GM12873 (cell line): ENCODE measurements around the gene RPEL1.

Source experiments
- CTCF ChIP-seq: IDR thresholded peaks from 2 replicates; pipeline ENCODE4 v1.5.1; 2012; ENCODE audit warnings: low read depth, mild to moderate bottlenecking, moderate library complexity, low read length, control low read depth; ENCODE audit not compliant: insufficient read depth; ENCODE audit errors: missing control alignments

The RPEL1 gene

GRCh38 chr10:103246324-103246723 lies 637 bp downstream of the RPEL1 start:
- no peak for TF ChIP-seq CTCF

DNA sequence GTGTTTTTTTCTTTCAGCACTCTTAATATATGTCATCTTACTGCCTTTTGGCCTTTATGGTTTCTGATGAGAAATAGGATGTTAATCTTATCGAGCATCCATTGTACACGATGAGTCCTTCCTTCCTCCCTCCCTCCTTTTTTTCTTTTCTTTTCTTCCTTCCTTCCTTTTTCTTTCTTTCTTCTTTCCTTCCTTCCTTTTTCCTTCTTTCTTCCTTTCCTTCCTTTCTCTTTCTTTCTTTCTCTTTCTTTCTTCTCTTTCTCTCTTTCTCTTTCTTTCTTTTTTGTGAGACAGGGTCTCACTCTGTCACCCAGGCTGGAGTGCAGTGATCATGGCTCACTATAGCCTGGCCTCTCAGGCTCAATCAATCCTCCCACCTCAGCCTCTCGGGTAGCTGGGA lies 8.4 kb downstream of the RPEL1 start:
- no peak for TF ChIP-seq CTCF

DNA sequence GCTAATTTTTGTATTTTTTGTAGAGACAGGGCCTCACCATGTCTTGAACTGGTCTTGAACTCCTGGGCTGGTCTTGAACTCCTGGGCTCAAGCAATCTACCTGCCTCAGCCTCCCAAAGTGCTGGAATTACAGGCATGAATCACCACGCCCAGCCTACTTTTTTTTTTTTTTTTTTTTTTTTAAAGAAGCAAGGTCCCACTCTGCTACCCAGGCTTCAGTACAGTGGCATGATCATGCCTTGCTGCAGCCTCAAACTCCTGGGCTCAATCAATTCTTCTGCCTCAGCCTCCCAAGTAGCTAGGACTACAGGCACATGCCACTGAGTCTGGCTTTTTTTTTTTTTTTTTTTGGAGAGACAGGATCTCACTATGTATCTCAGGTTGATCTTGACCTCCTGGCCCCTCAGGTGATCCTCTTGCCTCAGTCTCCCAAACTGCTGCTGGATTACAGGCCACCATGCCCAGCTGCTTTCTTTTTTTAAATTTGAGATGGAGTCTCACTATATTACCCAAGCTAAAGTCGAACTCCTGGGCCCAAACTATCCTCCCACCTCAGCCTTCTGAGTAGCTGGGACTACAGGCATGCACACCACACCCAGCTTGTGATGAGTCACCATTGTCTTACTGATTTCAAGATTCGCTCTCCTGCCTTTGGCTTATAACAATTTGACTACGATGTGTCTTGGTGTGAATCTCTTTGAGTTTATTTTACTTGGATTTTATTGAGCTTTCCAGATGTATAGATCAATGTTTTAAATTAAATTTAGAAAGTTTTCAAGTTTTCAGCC lies 9.0 kb downstream of the RPEL1 start:
- TF ChIP-seq CTCF = no peak

DNA sequence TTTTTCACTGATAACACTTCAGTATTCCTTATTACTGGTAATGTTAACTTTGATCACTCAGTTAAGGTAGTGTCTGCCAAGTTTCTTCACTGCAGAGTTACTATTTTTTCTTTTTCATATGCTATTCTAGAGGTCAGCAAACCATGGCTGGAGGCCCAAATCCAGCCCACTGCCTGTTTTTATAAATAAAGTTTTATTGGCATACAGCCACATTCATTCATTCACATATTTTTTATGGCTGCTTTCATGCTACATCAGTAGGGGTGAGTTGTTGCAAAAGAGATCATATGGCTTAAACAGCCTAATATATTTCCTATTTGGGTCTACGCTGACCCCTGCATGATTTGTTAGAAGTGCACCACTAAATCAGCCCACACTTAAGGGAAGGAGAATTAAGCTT lies 10.9 kb downstream of the RPEL1 start:
- no peak for TF ChIP-seq CTCF

GRCh38 chr10:103257812-103258211 lies 12.1 kb downstream of the RPEL1 start:
- TF ChIP-seq CTCF = no peak

DNA sequence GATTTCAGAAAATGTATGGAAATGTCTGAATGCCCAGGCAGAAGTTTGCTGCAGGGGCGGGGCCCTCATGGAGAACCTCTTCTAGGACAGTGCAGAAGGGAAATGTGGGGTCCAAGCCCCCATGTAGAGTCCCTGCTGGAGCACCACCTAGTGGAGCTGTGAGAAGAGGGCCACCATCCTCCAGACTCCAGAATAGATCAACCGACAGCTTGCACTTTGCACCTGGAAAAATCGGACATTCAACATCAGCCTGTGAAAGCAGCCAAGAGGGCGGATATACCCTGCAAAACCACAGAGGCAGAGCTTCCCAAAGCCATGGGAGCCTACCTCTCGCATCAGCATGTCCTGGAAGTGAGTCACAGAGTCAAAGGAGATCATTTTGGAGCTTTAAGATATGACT lies 14.3 kb downstream of the RPEL1 start:
- TF ChIP-seq CTCF = no peak

- no peak for TF ChIP-seq CTCF
These were observed 16.5 kb downstream of the RPEL1 start for GRCh38 chr10:103262229-103262628.
